NCI-H510A (cell line): ENCODE results near the gene COQ7.

Experiments
- DNase-seq: peaks from one replicate; lab custom pipeline; 2025; lab: John Stamatoyannopoulos, UW

The COQ7 gene

GRCh38 chr16:19067349-19068236, at the start of gene COQ7:
TSS of gene COQ7 (plus strand) at chr16:19067614. CDS start at chr16:19067665, 51 bp downstream.
- peak; percentile 100 for DNase-seq

DNA sequence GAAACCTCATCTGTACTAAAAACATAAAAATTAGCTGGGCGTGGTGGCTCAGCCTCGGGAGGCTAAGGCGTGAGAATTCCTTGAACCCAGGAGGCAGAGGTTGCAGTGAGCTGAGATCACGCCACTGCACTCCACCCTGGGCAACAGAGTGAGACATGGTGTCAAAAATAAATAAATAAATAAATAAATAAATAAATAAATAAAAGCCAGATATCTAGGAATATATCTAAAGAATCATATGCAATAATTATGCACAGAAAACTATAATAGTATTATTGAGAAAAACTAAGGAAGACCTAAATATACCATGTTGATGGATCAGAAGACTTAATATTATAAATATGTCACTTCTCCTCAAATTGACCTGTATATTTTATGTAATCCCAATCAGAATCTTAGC, 46.7 kb upstream of the COQ7 start:
- no peak for DNase-seq

- DNase-seq, result no peak
Observed at GRCh38 chr16:19021747-19022146, 45.7 kb upstream of the COQ7 start.

- no peak for DNase-seq
Observed at GRCh38 chr16:19027416-19027815, 40.0 kb upstream of the COQ7 start.

GRCh38 chr16:19029980-19030379, 37.4 kb upstream of the COQ7 start:
- no peak for DNase-seq

DNA sequence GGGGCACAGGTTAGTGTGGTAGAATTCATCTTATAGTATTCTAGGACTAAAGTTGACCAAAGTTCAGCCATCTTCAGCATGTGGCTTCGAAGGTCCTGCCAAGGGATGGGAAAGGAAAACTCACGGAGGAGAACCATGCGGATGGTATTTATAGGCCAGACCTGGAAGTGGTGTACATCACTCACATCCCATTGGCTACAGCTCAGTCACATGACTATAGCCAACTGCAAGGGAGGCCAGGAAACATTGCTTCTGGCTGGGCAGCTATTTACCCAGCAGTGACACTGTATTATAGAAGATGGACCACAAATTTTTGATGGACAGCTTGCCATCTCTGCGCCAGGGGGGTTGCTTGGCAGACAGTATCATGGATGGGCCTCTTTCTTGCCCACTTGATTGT, 35.7 kb upstream of the COQ7 start:
- no peak for DNase-seq

DNA sequence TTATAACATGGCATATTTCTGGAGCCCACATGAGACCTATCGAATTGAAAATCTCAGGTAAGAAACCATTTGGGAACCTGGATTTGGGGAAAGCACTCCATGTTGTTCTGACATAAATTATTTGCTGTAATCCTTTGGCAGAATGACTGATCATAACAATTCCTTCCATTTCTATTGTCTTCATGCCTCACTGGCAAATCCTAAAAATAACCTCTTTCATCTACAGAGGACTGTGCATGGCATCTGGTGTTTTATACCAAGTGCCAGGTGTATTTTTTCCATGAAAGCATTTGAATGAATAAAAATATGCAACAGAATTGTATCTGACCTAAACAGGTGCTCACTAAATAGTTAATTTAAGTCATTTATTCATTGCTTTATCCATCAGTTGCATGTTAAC, 33.7 kb upstream of the COQ7 start:
- no peak for DNase-seq

- no peak for DNase-seq
Observed at GRCh38 chr16:19040400-19040799, 27.0 kb upstream of the COQ7 start.

GRCh38 chr16:19044769-19045168, 22.6 kb upstream of the COQ7 start:
- no peak for DNase-seq

- no peak for DNase-seq
Observed at GRCh38 chr16:19046062-19046461, 21.4 kb upstream of the COQ7 start.

- no peak for DNase-seq
Observed at GRCh38 chr16:19062706-19063105, 4.7 kb upstream of the COQ7 start.

DNA sequence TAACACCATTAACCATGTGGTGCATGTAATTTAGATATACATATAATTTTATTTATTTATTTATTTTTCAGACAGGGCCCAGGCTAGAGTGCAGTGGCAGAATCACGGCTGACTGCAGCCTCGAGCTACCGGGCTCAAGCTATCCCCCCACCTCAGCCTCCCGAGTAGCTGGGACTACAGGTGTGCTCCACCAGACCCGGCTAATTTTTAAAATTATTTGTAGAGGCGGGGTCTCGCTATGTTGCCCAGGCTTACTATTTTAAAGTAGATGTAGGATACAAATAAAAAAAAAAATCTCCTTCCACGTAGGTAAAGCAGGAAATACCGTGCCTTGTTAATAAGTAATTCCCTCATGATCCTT, 446 bp upstream of the COQ7 start:
- no peak for DNase-seq

DNA sequence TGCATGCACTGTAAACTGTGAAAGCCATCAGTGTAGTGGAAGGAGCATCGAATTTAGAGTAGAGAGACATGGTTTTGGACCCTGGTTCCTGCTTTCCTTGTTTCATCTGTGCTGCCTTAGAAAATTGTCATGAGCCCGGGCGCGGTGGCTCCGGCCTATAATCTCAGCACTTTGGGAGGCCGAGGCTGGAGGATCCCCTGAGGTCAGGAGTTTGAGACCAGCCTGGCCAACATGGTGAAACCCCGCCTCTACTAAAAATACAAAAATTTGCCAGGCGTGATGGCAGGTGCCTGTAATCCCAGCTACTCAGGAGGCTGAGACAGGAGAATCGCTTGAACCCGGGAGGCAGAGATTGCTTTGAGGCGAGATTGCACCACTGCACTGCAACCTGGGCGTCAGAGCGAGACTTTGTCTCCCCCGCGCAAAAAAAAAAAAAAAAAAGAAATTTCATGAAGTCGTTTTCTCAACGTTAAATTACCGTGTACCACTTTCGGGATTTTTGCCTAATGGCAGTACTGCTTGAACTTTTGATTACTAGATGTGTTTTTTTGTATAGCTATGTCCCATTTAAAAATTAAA, 912 bp downstream of the COQ7 start:
- DNase-seq, result no peak

- DNase-seq, result peak; percentile 53
Observed at GRCh38 chr16:19071811-19072777, 4.7 kb downstream of the COQ7 start.

DNA sequence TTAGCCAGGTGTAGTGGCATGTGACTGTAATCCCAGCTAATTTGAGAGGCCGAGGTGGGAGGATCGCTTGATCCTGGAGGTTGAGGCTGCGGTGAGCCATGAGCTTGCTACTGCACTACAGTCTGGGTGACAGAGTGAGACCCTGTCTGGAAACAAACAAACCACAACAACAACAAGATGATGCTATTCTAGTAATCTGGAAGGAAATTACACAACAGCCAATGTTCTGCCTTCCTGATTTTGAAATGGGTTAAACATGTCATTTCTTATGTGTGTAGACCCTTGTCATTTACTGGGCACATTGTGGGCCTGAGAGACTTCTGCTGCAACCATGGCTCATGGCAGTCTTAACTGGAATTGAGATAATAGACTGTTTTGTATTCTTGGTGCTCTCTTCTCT, 5.9 kb downstream of the COQ7 start:
- DNase-seq, result no peak

DNA sequence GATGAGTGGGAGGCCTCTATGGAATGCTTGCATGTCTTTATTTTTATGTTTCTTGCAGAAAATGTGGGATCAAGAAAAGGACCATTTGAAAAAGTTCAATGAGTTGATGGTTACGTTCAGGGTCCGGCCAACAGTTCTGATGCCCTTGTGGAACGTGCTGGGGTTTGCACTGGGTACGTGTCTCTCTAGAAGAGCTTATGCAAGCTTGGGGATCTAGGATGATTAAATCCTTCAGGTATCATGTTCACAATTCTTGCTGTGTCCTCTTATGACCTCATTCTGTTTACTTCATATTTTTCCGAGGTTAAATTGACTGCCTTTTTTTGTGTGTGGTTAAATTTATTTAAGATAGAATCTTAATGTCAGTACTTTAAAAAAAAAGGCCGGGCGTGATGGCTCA, 6.4 kb downstream of the COQ7 start:
- no peak for DNase-seq

- no peak for DNase-seq
Observed at GRCh38 chr16:19075511-19075910, 8.1 kb downstream of the COQ7 start.

- DNase-seq, result no peak
Observed at GRCh38 chr16:19077879-19078278, 10.5 kb downstream of the COQ7 start.

- DNase-seq, result no peak
Observed at GRCh38 chr16:19083670-19084069, 16.3 kb downstream of the COQ7 start.

GRCh38 chr16:19084139-19084538, 16.7 kb downstream of the COQ7 start:
- no peak for DNase-seq

GRCh38 chr16:19084879-19085278, 17.5 kb downstream of the COQ7 start:
- DNase-seq, result no peak

GRCh38 chr16:19085679-19086200, 18.3 kb downstream of the COQ7 start:
- no peak for DNase-seq
